Activated CD4-positive, alpha-beta memory T cell treated with anti-CD3 and anti-CD28 coated beads for 36 hours (primary cell): Measurements from ENCODE around the gene MYMX. TPM values are rescaled to one million over a fixed set of nuclear protein-coding genes. Genes with fewer than 3 reads are reported as not detected.

Experiments used
- total RNA-seq, 2 experiments: library from RNA; stranded (reverse); gene quantifications; one replicate each; pipeline ENCODE4 v1.2.3, GENCODE V29; 2021

Gene MYMX
- total RNA-seq, 2 experiments from 2014 or later = not detected

Other genes starting within 250 kb of the MYMX start
- 10 to 100 TPM; 49.5 to 50.1 TPM for gene MRPL14, start 89.5 kb upstream of the MYMX start, total RNA-seq
- 10 to 100 TPM; 11.6 to 13.0 TPM for gene TMEM63B, start 89.4 kb upstream of the MYMX start, total RNA-seq
- gene CAPN11, start 58.1 kb upstream of the MYMX start, total RNA-seq = under 1 TPM in 1 of 2 experiments, not detected in 1; 0.12 TPM
- gene SLC29A1, start 6.7 kb downstream of the MYMX start, total RNA-seq = 10 to 100 TPM; 47.6 to 50.0 TPM
- gene HSP90AB1, start 30.2 kb downstream of the MYMX start, total RNA-seq = 1,000 to 10,000 TPM; 1,671 to 1,695 TPM
- 10 to 100 TPM; 16.5 to 16.8 TPM for gene SLC35B2, start 40.6 kb downstream of the MYMX start, total RNA-seq
- gene NFKBIE, start 48.6 kb downstream of the MYMX start, total RNA-seq = 10 to 100 TPM; 24.7 to 25.1 TPM
- under 1 TPM; 0.07 to 0.12 TPM for gene TMEM151B, start 53.5 kb downstream of the MYMX start, total RNA-seq
- gene AARS2, start 96.4 kb downstream of the MYMX start, total RNA-seq = 10 to 100 TPM; 16.3 to 16.5 TPM
- not detected for gene SPATS1, start 125.7 kb downstream of the MYMX start, total RNA-seq
- 10 to 100 TPM; 24.0 to 24.3 TPM for gene CDC5L, start 170.8 kb downstream of the MYMX start, total RNA-seq